ENCODE measurements around the gene THADA.

DNA sequence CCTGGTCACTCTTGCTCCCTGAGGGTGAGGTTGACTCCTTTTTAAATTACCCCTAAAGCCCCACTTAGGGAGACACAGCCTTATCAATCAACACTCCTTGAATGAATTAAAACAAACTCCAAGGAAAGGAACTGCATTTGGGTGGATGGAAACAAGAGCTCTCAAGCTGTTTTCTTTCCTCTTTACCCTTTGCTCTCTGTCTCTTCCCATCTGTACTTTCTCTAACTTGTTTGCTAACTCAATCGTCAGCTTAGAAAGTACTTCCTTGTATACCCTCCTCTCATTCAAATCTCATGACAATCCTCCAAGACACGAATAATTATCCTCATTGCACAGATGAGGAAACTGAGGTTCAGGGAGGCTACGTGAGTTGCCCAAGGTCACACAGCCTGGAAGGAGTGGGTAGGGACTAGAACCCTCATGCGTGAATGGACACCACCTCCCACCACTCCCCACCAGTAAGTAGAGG is 402.2 kb downstream of the THADA start:
- TF ChIP-seq, protein P1, sequence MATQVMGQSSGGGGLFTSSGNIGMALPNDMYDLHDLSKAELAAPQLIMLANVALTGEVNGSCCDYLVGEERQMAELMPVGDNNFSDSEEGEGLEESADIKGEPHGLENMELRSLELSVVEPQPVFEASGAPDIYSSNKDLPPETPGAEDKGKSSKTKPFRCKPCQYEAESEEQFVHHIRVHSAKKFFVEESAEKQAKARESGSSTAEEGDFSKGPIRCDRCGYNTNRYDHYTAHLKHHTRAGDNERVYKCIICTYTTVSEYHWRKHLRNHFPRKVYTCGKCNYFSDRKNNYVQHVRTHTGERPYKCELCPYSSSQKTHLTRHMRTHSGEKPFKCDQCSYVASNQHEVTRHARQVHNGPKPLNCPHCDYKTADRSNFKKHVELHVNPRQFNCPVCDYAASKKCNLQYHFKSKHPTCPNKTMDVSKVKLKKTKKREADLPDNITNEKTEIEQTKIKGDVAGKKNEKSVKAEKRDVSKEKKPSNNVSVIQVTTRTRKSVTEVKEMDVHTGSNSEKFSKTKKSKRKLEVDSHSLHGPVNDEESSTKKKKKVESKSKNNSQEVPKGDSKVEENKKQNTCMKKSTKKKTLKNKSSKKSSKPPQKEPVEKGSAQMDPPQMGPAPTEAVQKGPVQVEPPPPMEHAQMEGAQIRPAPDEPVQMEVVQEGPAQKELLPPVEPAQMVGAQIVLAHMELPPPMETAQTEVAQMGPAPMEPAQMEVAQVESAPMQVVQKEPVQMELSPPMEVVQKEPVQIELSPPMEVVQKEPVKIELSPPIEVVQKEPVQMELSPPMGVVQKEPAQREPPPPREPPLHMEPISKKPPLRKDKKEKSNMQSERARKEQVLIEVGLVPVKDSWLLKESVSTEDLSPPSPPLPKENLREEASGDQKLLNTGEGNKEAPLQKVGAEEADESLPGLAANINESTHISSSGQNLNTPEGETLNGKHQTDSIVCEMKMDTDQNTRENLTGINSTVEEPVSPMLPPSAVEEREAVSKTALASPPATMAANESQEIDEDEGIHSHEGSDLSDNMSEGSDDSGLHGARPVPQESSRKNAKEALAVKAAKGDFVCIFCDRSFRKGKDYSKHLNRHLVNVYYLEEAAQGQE (tag by site-specific recombination; IDR thresholded peaks at IDR 0.05): no peak
- TF ChIP-seq, protein P2, sequence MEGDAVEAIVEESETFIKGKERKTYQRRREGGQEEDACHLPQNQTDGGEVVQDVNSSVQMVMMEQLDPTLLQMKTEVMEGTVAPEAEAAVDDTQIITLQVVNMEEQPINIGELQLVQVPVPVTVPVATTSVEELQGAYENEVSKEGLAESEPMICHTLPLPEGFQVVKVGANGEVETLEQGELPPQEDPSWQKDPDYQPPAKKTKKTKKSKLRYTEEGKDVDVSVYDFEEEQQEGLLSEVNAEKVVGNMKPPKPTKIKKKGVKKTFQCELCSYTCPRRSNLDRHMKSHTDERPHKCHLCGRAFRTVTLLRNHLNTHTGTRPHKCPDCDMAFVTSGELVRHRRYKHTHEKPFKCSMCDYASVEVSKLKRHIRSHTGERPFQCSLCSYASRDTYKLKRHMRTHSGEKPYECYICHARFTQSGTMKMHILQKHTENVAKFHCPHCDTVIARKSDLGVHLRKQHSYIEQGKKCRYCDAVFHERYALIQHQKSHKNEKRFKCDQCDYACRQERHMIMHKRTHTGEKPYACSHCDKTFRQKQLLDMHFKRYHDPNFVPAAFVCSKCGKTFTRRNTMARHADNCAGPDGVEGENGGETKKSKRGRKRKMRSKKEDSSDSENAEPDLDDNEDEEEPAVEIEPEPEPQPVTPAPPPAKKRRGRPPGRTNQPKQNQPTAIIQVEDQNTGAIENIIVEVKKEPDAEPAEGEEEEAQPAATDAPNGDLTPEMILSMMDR (tag by site-specific recombination; IDR thresholded peaks at IDR 0.05): no peak
- no peak for TF ChIP-seq MZF1 (tag by site-specific recombination; IDR thresholded peaks at IDR 0.05; ENCODE audit: borderline replicate concordance)
- TF ChIP-seq YY1 (tag by site-specific recombination; IDR thresholded peaks at IDR 0.05): no peak
- TF ChIP-seq ZNF274 (IDR thresholded peaks at IDR 0.05; ENCODE audit: low read length): no peak
- no peak for TF ChIP-seq ZNF274 (tag by site-specific recombination; IDR thresholded peaks at IDR 0.05; ENCODE audit: borderline replicate concordance)
- no peak for TF ChIP-seq ZBTB17 (tag by site-specific recombination; IDR thresholded peaks at IDR 0.05)
- no peak for TF ChIP-seq OSR2 (tag by site-specific recombination; IDR thresholded peaks at IDR 0.05)
- TF ChIP-seq ZSCAN5A (tag by site-specific recombination; IDR thresholded peaks at IDR 0.05): no peak
- no peak for TF ChIP-seq ZNF707 (tag by site-specific recombination; IDR thresholded peaks at IDR 0.05)
- no peak for TF ChIP-seq ZNF701 (tag by site-specific recombination; IDR thresholded peaks at IDR 0.05)
- TF ChIP-seq TCF7L2 (IDR thresholded peaks at IDR 0.05; ENCODE audit: borderline replicate concordance, low read depth, low read length): no peak
- TF ChIP-seq, protein P3, sequence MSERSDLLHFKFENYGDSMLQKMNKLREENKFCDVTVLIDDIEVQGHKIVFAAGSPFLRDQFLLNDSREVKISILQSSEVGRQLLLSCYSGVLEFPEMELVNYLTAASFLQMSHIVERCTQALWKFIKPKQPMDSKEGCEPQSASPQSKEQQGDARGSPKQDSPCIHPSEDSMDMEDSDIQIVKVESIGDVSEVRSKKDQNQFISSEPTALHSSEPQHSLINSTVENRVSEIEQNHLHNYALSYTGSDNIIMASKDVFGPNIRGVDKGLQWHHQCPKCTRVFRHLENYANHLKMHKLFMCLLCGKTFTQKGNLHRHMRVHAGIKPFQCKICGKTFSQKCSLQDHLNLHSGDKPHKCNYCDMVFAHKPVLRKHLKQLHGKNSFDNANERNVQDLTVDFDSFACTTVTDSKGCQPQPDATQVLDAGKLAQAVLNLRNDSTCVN (tag by site-specific recombination; optimal IDR thresholded peaks at IDR 0.05): no peak

Measured in HEK293 (cell line).